H1 (cell line): ENCODE results near the gene NECTIN1. TPM values are rescaled to one million over a fixed set of nuclear protein-coding genes. Genes with fewer than 3 reads are reported as not detected.

Experiments
- CTCF ChIA-PET: fragments of 300-600 bp; sonication (Branson Sonifier 250); formaldehyde crosslinking; loops from one replicate; lab custom pipeline; 2021; ENCODE audit not compliant: partially characterized antibody; lab: Charles Lee
- POLR2A ChIA-PET: fragments of 300-600 bp; sonication (Branson Sonifier 250); formaldehyde crosslinking; loops from one replicate; lab custom pipeline; 2021; ENCODE audit warnings: inconsistent platforms; ENCODE audit not compliant: partially characterized antibody; lab: Charles Lee
- DNase-seq, 2 experiments: peaks; one replicate each; pipeline versions ENCODE4 v3.0.0 to v3.0.0-alpha.2; 2010 to 2022; ENCODE audit warnings: low spot score in 2 of 2, low read depth in 1 of 2, mixed read lengths in 1 of 2
- FAIRE-seq: peaks from 2 replicates; lab custom pipeline; 2011; peaks lifted over from hg19 to GRCh38; lab: Jason Lieb, UNC
- H2AFZ ChIP-seq: 2 replicates; pipeline ENCODE4 v1.8.1; 2012; ENCODE audit warnings: low read length, inconsistent platforms
- H2AK5ac ChIP-seq: 2 replicates; pipeline ENCODE4 v1.6.1; 2013; ENCODE audit warnings: low read depth, low read length
- H2BK120ac ChIP-seq: replicated peaks from 2 replicates; pipeline ENCODE3; 2013; ENCODE audit warnings: low read depth, low read length, inconsistent platforms
- H2BK12ac ChIP-seq: 2 replicates; pipeline ENCODE4 v1.6.1; 2013; ENCODE audit warnings: low read depth, low read length
- H2BK15ac ChIP-seq: 2 replicates; pipeline ENCODE4 v1.6.1; 2013; ENCODE audit warnings: low read length
- H2BK20ac ChIP-seq: 2 replicates; pipeline ENCODE4 v1.6.1; 2013; ENCODE audit warnings: low read length
- H2BK5ac ChIP-seq: 2 replicates; pipeline ENCODE4 v1.6.1; 2013; ENCODE audit warnings: low read depth, low read length
- H3K14ac ChIP-seq: 2 replicates; pipeline ENCODE4 v1.6.1; 2013; ENCODE audit warnings: inconsistent platforms; ENCODE audit not compliant: insufficient read length
- H3K18ac ChIP-seq: 2 replicates; pipeline ENCODE4 v1.6.1; 2013; ENCODE audit warnings: low read length; ENCODE audit errors: extremely low read depth
- H3K23ac ChIP-seq: 2 replicates; pipeline ENCODE4 v1.6.1; 2013; ENCODE audit warnings: inconsistent platforms; ENCODE audit not compliant: insufficient read length
- H3K23me2 ChIP-seq: 2 replicates; pipeline ENCODE4 v1.6.1; 2013; ENCODE audit warnings: low read depth, low read length
- H3K27ac ChIP-seq: 2 replicates; pipeline ENCODE4 v1.6.1; 2011; ENCODE audit warnings: low read depth, low read length, inconsistent platforms
- H3K27me3 ChIP-seq, 4 experiments: replicated peaks in 1 of 4; 1 replicate in 1 of 4; 2 replicates in 3 of 4; pipeline versions ENCODE4 v1.6.1 to v1.8.1; 2011 to 2013; ENCODE audit warnings: low read length in 3 of 4, mild to moderate bottlenecking in 3 of 4, inconsistent platforms in 2 of 4, mixed read lengths in 2 of 4, moderate library complexity in 1 of 4; ENCODE audit not compliant: control insufficient read depth in 3 of 4, insufficient read depth in 3 of 4; ENCODE audit errors: extremely low read depth in 1 of 4
- H3K36me3 ChIP-seq, 4 experiments: 2 replicates each; pipeline versions ENCODE4 v1.6.1 to v1.8.1; 2011 to 2013; ENCODE audit warnings: mild to moderate bottlenecking in 4 of 4, low read length in 3 of 4, moderate library complexity in 2 of 4, control low read depth in 1 of 4, inconsistent platforms in 1 of 4; ENCODE audit not compliant: insufficient read depth in 4 of 4, control insufficient read depth in 2 of 4
- H3K4ac ChIP-seq: replicated peaks from 2 replicates; pipeline ENCODE3; 2013; ENCODE audit warnings: low read length, low read depth, mixed read lengths, inconsistent platforms; ENCODE audit not compliant: insufficient read length
- H3K4me1 ChIP-seq, 4 experiments: replicated peaks in 1 of 4; 1 replicate in 1 of 4; 2 replicates in 3 of 4; pipeline versions ENCODE4 v1.6.1 to v1.8.1; 2011 to 2013; ENCODE audit warnings: low read length in 3 of 4, inconsistent platforms in 2 of 4, mixed read lengths in 1 of 4; ENCODE audit not compliant: insufficient read depth in 4 of 4, control insufficient read depth in 3 of 4
- H3K4me2 ChIP-seq, 2 experiments: 2 replicates each; pipeline versions ENCODE4 v1.6.1 to v1.8.1; 2011 to 2013; ENCODE audit warnings: low read depth in 2 of 2, low read length in 2 of 2, control low read depth in 1 of 2, inconsistent platforms in 1 of 2, mild to moderate bottlenecking in 1 of 2; ENCODE audit not compliant: insufficient read depth in 1 of 2
- H3K4me3 ChIP-seq, 4 experiments: fragments of 200-600, 300-600 bp in 1 of 4; sonication (generic), shearing (Covaris generic), sonication (Bioruptor Twin) in 1 of 4; 2 replicates each; pipeline versions ENCODE4 v1.5.1 to v1.8.1; 2011 to 2016; ENCODE audit warnings: low read length in 4 of 4, low read depth in 3 of 4, control low read depth in 2 of 4, inconsistent platforms in 2 of 4, mild to moderate bottlenecking in 2 of 4, mixed read lengths in 1 of 4, moderate library complexity in 1 of 4; ENCODE audit not compliant: insufficient read depth in 2 of 4; ENCODE audit errors: extremely low read depth in 1 of 4
- H3K56ac ChIP-seq: replicated peaks from 2 replicates; pipeline ENCODE3; 2013; ENCODE audit warnings: low read depth, mild to moderate bottlenecking, mixed read lengths, low read length, inconsistent platforms; ENCODE audit not compliant: insufficient read length
- H3K79me1 ChIP-seq: 2 replicates; pipeline ENCODE4 v1.6.1; 2013; ENCODE audit warnings: low read depth, low read length, control low read depth
- H3K79me2 ChIP-seq, 2 experiments: 2 replicates each; pipeline versions ENCODE4 v1.6.1 to v1.8.1; 2012 to 2013; ENCODE audit warnings: low read length in 2 of 2, mild to moderate bottlenecking in 2 of 2, inconsistent platforms in 1 of 2; ENCODE audit not compliant: insufficient read depth in 2 of 2, control insufficient read depth in 1 of 2
- H3K9ac ChIP-seq, 4 experiments: replicated peaks in 1 of 4; 1 replicate in 1 of 4; 2 replicates in 3 of 4; pipeline versions ENCODE4 v1.6.1 to v1.8.1; 2011 to 2013; ENCODE audit warnings: low read depth in 3 of 4, low read length in 3 of 4, control low read depth in 2 of 4, mild to moderate bottlenecking in 2 of 4, moderate library complexity in 2 of 4, inconsistent platforms in 1 of 4; ENCODE audit errors: extremely low read depth in 1 of 4
- H3K9me3 ChIP-seq, 2 experiments: 2 replicates each; pipeline versions ENCODE4 v1.6.1 to v1.8.1; 2012 to 2013; ENCODE audit warnings: mild to moderate bottlenecking in 2 of 2, moderate library complexity in 2 of 2, control low read depth in 1 of 2, inconsistent platforms in 1 of 2, low read depth in 1 of 2, low read length in 1 of 2, mixed read lengths in 1 of 2; ENCODE audit not compliant: insufficient read depth in 2 of 2
- H4K20me1 ChIP-seq, 2 experiments: replicated peaks in 1 of 2; 2 replicates each; pipeline versions ENCODE3 to v1.8.1; 2011 to 2013; ENCODE audit warnings: inconsistent platforms in 2 of 2, low read length in 2 of 2, mild to moderate bottlenecking in 1 of 2; ENCODE audit not compliant: insufficient read depth in 2 of 2, control insufficient read depth in 1 of 2
- H4K5ac ChIP-seq: 2 replicates; pipeline ENCODE4 v1.6.1; 2013; ENCODE audit warnings: low read length, low read depth, mixed read lengths, inconsistent platforms; ENCODE audit not compliant: insufficient read length
- H4K8ac ChIP-seq: 2 replicates; pipeline ENCODE4 v1.8.0; 2013; ENCODE audit warnings: mild to moderate bottlenecking, moderate library complexity, low read length, inconsistent platforms; ENCODE audit not compliant: insufficient read depth; ENCODE audit errors: extremely low read depth
- H4K91ac ChIP-seq: replicated peaks from 2 replicates; pipeline ENCODE3; 2013; ENCODE audit warnings: low read length, mixed read lengths, inconsistent platforms; ENCODE audit not compliant: insufficient read length
- SRF ChIP-seq: IDR thresholded peaks from 2 replicates; pipeline ENCODE4 v1.6.1; 2011; ENCODE audit warnings: mild to moderate bottlenecking, low read depth, low read length, moderate library complexity
- WGBS, 2 experiments: shearing (Covaris generic) in 1 of 2; methylation state at CpG; one replicate each; pipeline versions ENCODE4 v1.1.6 to v1.1.7; 2013 to 2015; ENCODE audit warnings: low lambda C conversion rate in 2 of 2, mixed read lengths in 2 of 2, inconsistent platforms in 1 of 2, low coverage in 1 of 2, missing lambda C conversion rate in 1 of 2; ENCODE audit not compliant: insufficient replicate concordance in 2 of 2, insufficient coverage in 1 of 2, insufficient read length in 1 of 2; ENCODE audit errors: extremely low coverage in 1 of 2, missing lambda C conversion rate in 1 of 2; 5-methylcytosine and 5-hydroxymethylcytosine counted together
- polyA plus RNA-seq, 7 experiments: library from polyadenylated mRNA; depleted of rRNA in 3 of 7; stranded (reverse) in 5 of 7; unstranded in 2 of 7; fragments of >200 nt in 5 of 7; fragments of 200-250 nt in 2 of 7; gene quantifications; 1 replicate in 5 of 7; 2 replicates in 1 of 7; 4 replicates in 1 of 7; pipeline versions ENCODE4 v1.2.1 to v1.2.3, GENCODE V29; 2011 to 2013; ENCODE audit warnings: missing spikeins in 2 of 7, mixed read lengths in 2 of 7
- total RNA-seq: library from RNA; stranded (reverse); fragmentation: NEBNext Ultra II Directional; extraction: Animal tissue kit (Norgen Biotek cat#: 25700); gene quantifications from 2 replicates; pipeline ENCODE4 v1.2.1, GENCODE V29; 2021

Gene NECTIN1
- total and polyA plus RNA-seq, 2 of the 8 experiments (the other 6 are each of a cell fraction or from before 2014, with no cell fraction given), result 43.2 to 97.7 TPM

- H2BK12ac ChIP-seq, result no peak overlapping the region
- 71% methylated on average over 2 of the region's 2 CpGs; no CpG with 5 or more reads in 1 of the 2 experiments for WGBS, 2 experiments
- H2BK15ac ChIP-seq, result no peak overlapping the region
- no peak overlapping the region for H2AK5ac ChIP-seq
- no peaks in the 10 kb centered on the region for H3K27me3 ChIP-seq
- no peak overlapping the region for H4K91ac ChIP-seq
- no peak overlapping the region for H3K56ac ChIP-seq
- no peak overlapping the region for H3K4ac ChIP-seq
- no peak overlapping the region for H2BK20ac ChIP-seq
- no peak overlapping the region for H3K14ac ChIP-seq
- no peak overlapping the region for H4K5ac ChIP-seq
- CTCF ChIA-PET, result interaction anchor here (0.7 to 1.9 kb wide), 5 partner anchors 10 to 32 kb away, joined by 3 to 12 read pairs (median 4); no protein-coding TSS in a partner anchor
- no peak overlapping the region; the same call in 1 of the 2 replicates for H3K27ac ChIP-seq
- H4K20me1 ChIP-seq, result peaks cover 44 to 50% of the 10 kb centered on the region in 2 experiments
- no peak overlapping the region for H2AFZ ChIP-seq
- no peak for DNase-seq
- H3K79me1 ChIP-seq, result peaks cover 29% of the 10 kb centered on the region
- no peak overlapping the region for H4K8ac ChIP-seq
- FAIRE-seq, result no peak
- H3K9me3 ChIP-seq, result no peaks in the 10 kb centered on the region
- POLR2A ChIA-PET, result no interaction called here
- H3K23ac ChIP-seq, result no peak overlapping the region
- no peak overlapping the region for H2BK5ac ChIP-seq
- H3K4me1 ChIP-seq, result peaks cover 10 to 42% (median 32%) of the 10 kb centered on the region in 4 experiments
- H3K9ac ChIP-seq, result no peak overlapping the region
- H3K23me2 ChIP-seq, result no peaks in the 10 kb centered on the region
- no peak for TF ChIP-seq SRF
- 0 out of 2 replicates have a peak overlapping the region, but pooled peaks have one; percentile 27 for H3K18ac ChIP-seq
- no peak overlapping the region for H2BK120ac ChIP-seq
- H3K4me3 ChIP-seq, result no peak overlapping the region
- H3K79me2 ChIP-seq, result peaks cover 0 to 87% of the 10 kb centered on the region in 2 experiments; a peak in 3 of 4 replicates
- H3K4me2 ChIP-seq, result no peak overlapping the region
- no peaks in the 10 kb centered on the region for H3K36me3 ChIP-seq
Observed at GRCh38 chr11:119697882-119698281, 31.1 kb downstream of the NECTIN1 start.
